Spleen (tissue), 11 donors: ENCODE results near the gene KLHL21. TPM values are rescaled to one million over a fixed set of nuclear protein-coding genes. Genes with fewer than 3 reads are reported as not detected.

Source experiments
- DNase-seq: peaks from one replicate; pipeline ENCODE4 v3.0.0-alpha.2; 2020
- H3K27ac ChIP-seq, 8 donors: fragments of 200-600 bp; sonication (generic) in 7 of 8; 1 replicate in 4 of 8; 2 replicates in 4 of 8; pipeline versions ENCODE4 v1.5.0 to v1.8.0; 2016 to 2021; ENCODE audit warnings: inconsistent platforms in 4 of 8, mild to moderate bottlenecking in 4 of 8, moderate library complexity in 1 of 8
- H3K27me3 ChIP-seq, 7 donors: fragments of 200-600 bp; sonication (generic) in 6 of 7; replicated peaks in 1 of 7; 1 replicate in 4 of 7; 2 replicates in 3 of 7; pipeline versions ENCODE4 v1.5.0 to v1.8.0; 2016 to 2021; ENCODE audit warnings: inconsistent platforms in 3 of 7, mild to moderate bottlenecking in 1 of 7
- H3K36me3 ChIP-seq, 6 donors: fragments of 200-600 bp; sonication (generic) in 5 of 6; 1 replicate in 4 of 6; 2 replicates in 2 of 6; pipeline versions ENCODE4 v1.5.0 to v1.8.0; 2016 to 2021; ENCODE audit warnings: inconsistent platforms in 2 of 6
- H3K4me1 ChIP-seq, 6 donors: fragments of 200-600 bp; sonication (generic) in 5 of 6; 1 replicate in 3 of 6; 2 replicates in 3 of 6; pipeline versions ENCODE4 v1.5.0 to v1.8.0; 2016 to 2021; ENCODE audit warnings: inconsistent platforms in 3 of 6
- H3K4me3 ChIP-seq, 8 donors: fragments of 200-600 bp; sonication (generic) in 7 of 8; 1 replicate in 4 of 8; 2 replicates in 4 of 8; pipeline versions ENCODE4 v1.5.0 to v1.8.0; 2016 to 2021; ENCODE audit warnings: inconsistent platforms in 4 of 8, mild to moderate bottlenecking in 4 of 8, moderate library complexity in 2 of 8
- H3K9me3 ChIP-seq, 8 donors: fragments of 200-600 bp; sonication (generic) in 7 of 8; 1 replicate in 4 of 8; 2 replicates in 4 of 8; pipeline versions ENCODE4 v1.5.0 to v1.8.0; 2016 to 2021; ENCODE audit warnings: inconsistent platforms in 4 of 8
- POLR2A ChIP-seq, 3 donors: fragments of 450-650 bp; IDR thresholded peaks; one replicate each; pipeline ENCODE4 v1.5.1; 2017; ENCODE audit warnings: antibody characterized with exemption in 3 of 3, mild to moderate bottlenecking in 1 of 3
- POLR2AphosphoS5 ChIP-seq, 3 donors: sonication (generic); formaldehyde crosslinking; IDR thresholded peaks; one replicate each; pipeline ENCODE4 v1.5.1; 2017; ENCODE audit warnings: antibody characterized with exemption in 3 of 3
- WGBS, 5 donors: extraction: QIAGEN DNeasy Blood & Tissue Kit in 3 of 5; methylation state at CpG; one replicate each; pipeline versions ENCODE4 v1.1.5 to v1.1.7; 2013 to 2018; 5-methylcytosine and 5-hydroxymethylcytosine counted together
- intact Hi-C: fragments of 100-400 bp; cut with DNase I; formaldehyde crosslinking; loops from one replicate; pipeline ENCODE4 v1.15.0; 2023; ENCODE audit warnings: low total_unique reads
- polyA plus RNA-seq, 3 donors: library from polyadenylated mRNA; stranded (reverse); fragments of 200-250 nt; gene quantifications; one replicate each; pipeline ENCODE4 v1.2.1, GENCODE V29; 2013
- total RNA-seq, 7 donors: library from RNA; depleted of rRNA in 3 of 7; stranded (reverse); fragments of >200 nt in 3 of 7; fragmentation: NEBNext Ultra II Directional in 4 of 7; extraction: Animal tissue kit (Norgen Biotek cat#: 25700) in 4 of 7; gene quantifications; one replicate each; pipeline versions ENCODE4 v1.1.0 to v1.2.1, GENCODE V29; 2016 to 2021
- TF ChIP-seq, protein P1 (sequence below), 11 experiments: fragments of 200-600 bp in 7 of 11; fragments of 450-650 bp in 4 of 11; sonication (generic) in 4 of 11; IDR thresholded peaks in 8 of 11; conservative IDR thresholded peaks in 3 of 11; 1 replicate in 7 of 11; 2 replicates in 4 of 11; pipeline versions ENCODE4 v1.4.0 to v1.8.0; 2016 to 2021; ENCODE audit warnings: antibody characterized with exemption in 11 of 11, inconsistent platforms in 4 of 11, mild to moderate bottlenecking in 1 of 11
- donor health status: healthy with polysubstance abuse.
- donor health status: DM: no; HTN: no; CAD: no; lungs with moderate emphysema.
- donor health status: DM: no; HTN: no; CAD: no.
- donor health status: Bipolar disorder and iron deficiency.
- donor health status: healthy.
- donor health status: DM: no; HTN: no; CAD: no.
- donor health status: DM: yes; HTN: yes; CAD: no.

The KLHL21 gene
- total and polyA plus RNA-seq, 10 donors = 5.0 to 41.5 (median 22.4) TPM

DNA sequence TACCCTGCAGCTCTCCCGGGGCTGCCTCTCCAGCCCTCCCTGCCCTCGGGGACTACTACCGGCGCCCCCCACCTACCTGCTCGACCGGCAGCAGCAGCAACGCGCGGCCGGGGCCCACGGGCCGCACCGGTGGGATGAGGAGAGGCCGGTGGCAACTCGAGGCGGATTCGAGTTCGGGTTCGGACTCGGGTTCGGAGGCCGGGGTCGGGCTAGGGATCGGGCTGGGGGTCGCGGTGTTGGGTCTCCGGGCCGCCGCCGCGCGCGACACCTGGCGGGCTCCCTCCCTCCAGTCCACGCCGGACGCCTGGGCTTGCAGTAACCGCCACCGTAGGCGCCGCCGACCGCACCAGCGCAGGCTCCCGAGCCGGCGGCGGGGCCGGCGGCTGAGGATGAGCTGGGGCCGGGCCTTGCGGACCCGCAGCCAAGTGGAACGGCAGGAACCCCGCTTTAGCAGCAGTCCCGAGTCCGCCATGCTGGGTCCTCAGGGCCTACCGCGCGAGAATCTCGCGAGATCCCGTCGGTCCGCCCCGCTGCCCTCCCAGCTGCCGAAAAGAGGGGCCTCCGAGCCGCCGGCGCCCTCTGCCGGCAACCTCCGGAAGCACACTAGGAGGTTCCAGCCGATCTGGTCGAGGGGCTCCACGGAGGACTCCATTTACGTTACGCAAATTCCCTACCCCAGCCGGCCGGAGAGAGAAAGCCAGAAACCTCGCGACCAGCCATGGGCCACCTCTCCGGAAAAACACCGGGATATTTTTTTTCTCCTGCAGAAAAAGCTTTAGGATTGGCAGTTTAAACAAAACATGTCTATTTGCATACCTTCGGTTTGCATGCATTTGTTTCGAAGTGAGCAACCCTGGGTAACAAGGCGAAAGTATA, 48.4 kb downstream of the KLHL21 start, which contains the start of gene NOL9:
NOL9 (minus strand) TSS at position 483 of the 876 bp plus-strand sequence; CDS start at position 472, 11 bp downstream.
- DNase-seq = peak; percentile 99
- H3K27me3 ChIP-seq = no peaks in the 10 kb centered on the region
- peak within 1 kb of the TSS; percentile 75 to 88 (median 84) for H3K27ac ChIP-seq
- peaks cover 0 to 25% (median 17%) of the 10 kb centered on the region in 6 donors for H3K36me3 ChIP-seq
- WGBS, 5 donors = 2 to 5% (median 3%) methylated on average over 20 to 87 of the region's 87 CpGs
- intact Hi-C loops = no loop called here
- H3K9me3 ChIP-seq = no peaks in the 10 kb centered on the region
- no peak for TF ChIP-seq POLR2A (IDR thresholded peaks at IDR 0.05)
- peak; percentile 86 to 93 (median 87) for TF ChIP-seq POLR2AphosphoS5 (IDR thresholded peaks at IDR 0.05)
- TF ChIP-seq, protein P1, sequence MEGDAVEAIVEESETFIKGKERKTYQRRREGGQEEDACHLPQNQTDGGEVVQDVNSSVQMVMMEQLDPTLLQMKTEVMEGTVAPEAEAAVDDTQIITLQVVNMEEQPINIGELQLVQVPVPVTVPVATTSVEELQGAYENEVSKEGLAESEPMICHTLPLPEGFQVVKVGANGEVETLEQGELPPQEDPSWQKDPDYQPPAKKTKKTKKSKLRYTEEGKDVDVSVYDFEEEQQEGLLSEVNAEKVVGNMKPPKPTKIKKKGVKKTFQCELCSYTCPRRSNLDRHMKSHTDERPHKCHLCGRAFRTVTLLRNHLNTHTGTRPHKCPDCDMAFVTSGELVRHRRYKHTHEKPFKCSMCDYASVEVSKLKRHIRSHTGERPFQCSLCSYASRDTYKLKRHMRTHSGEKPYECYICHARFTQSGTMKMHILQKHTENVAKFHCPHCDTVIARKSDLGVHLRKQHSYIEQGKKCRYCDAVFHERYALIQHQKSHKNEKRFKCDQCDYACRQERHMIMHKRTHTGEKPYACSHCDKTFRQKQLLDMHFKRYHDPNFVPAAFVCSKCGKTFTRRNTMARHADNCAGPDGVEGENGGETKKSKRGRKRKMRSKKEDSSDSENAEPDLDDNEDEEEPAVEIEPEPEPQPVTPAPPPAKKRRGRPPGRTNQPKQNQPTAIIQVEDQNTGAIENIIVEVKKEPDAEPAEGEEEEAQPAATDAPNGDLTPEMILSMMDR (IDR thresholded peaks at IDR 0.05 in 8 of 11, conservative IDR thresholded peaks at IDR 0.05 in 3 of 11) = peak; percentile 93 to 100 (median 98)
- peaks cover 16 to 41% (median 31%) of the 10 kb centered on the region in 6 donors for H3K4me1 ChIP-seq
- H3K4me3 ChIP-seq = peak within 1 kb of the TSS; percentile 86 to 100 (median 96)

DNA sequence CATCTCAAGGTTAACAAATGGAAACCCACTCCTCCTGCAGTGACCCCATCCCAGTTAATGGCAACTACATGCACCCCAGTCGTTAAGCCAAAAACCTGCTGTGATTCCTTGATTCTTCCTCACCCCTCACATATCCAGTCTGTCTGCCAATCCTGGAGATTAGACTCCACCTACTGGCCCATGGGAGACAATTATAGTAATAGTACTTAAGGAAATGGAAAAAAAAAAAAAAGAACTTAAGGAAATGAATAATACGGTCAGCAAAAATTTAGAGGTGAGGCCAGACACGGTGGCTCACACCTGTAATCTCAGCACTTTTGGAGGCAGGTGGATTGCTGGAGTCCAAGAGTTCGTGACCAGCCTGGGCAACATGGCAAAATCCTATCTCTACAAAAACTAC, 55.4 kb downstream of the KLHL21 start:
- DNase-seq = no peak
- peak overlapping the region in 6 of 8 donors; percentile 49 to 83 (median 80) for H3K27ac ChIP-seq
- no peaks in the 10 kb centered on the region for H3K27me3 ChIP-seq
- H3K36me3 ChIP-seq = peaks cover 0 to 95% (median 77%) of the 10 kb centered on the region in 6 donors
- no peaks in the 10 kb centered on the region for H3K9me3 ChIP-seq
- no peak for TF ChIP-seq POLR2A (IDR thresholded peaks at IDR 0.05)
- TF ChIP-seq, protein P1 (IDR thresholded peaks at IDR 0.05 in 8 of 11, conservative IDR thresholded peaks at IDR 0.05 in 3 of 11) = peak in 3 of 11 experiments; percentile 15 to 50 (median 27)
- no peak for TF ChIP-seq POLR2AphosphoS5 (IDR thresholded peaks at IDR 0.05)
- no peak overlapping the region for H3K4me3 ChIP-seq
- H3K4me1 ChIP-seq = peaks cover 6 to 54% (median 33%) of the 10 kb centered on the region in 6 donors
- WGBS, 5 donors = 58 to 73% (median 68%) methylated on average over 4 of the region's 4 CpGs
- intact Hi-C loops = loop anchor here (5.0 kb wide), 1 partner anchor 60 kb away; no protein-coding TSS in a partner anchor

DNA sequence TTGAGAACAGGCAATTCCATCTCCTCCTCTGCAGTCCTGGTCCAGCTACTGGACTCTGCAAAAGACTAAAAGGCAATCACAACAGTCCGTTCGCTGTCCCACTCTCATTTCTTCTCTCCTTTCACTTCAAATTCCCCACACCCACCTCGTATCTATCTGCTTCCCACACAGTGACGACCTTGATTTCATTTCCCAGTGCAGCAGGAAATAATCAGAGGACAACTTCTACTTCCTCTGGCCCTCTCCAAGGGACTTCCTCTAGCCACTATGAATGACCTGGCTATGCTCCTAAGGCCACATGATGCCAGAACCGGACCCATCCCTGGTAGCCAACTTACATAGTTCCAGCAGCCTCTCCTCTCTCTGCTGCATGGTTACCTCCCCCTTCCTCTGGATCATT, 56.3 kb downstream of the KLHL21 start:
- Histone ChIP-seq H3K36me3 (peaks cover 0 to 100% (median 84%) of the 10 kb centered on the region in 6 donors), H3K27me3 (no peaks in the 10 kb centered on the region), H3K9me3 (no peaks in the 10 kb centered on the region), H3K4me1 (peaks cover 6 to 48% (median 32%) of the 10 kb centered on the region in 6 donors), H3K4me3 (peak overlapping the region in 2 of 8 donors; percentile 10 to 38), H3K27ac (peak overlapping the region; percentile 57 to 83 (median 77))
- TF ChIP-seq, protein P1 (IDR thresholded peaks at IDR 0.05 in 8 of 11, conservative IDR thresholded peaks at IDR 0.05 in 3 of 11) = no peak
- TF ChIP-seq POLR2A (IDR thresholded peaks at IDR 0.05) (no peak), POLR2AphosphoS5 (IDR thresholded peaks at IDR 0.05) (peak in 1 of 3 donors; percentile 82)
- no peak for DNase-seq
- intact Hi-C loops = loop anchor here (5.0 kb wide), 1 partner anchor 59 kb away; no protein-coding TSS in a partner anchor
- 49 to 65% (median 62%) methylated on average over 5 of the region's 5 CpGs for WGBS, 5 donors
